Omental fat pad (tissue), 4 donors: ENCODE measurements around the gene SH3GL1. TPM values are rescaled to one million over a fixed set of nuclear protein-coding genes. Genes with fewer than 3 reads are reported as not detected.

ENCODE experiments used
- ATAC-seq: fragments of 150-250 bp; one replicate; pipeline ENCODE4 v1.9.1; 2016; ENCODE audit warnings: mild to moderate bottlenecking, moderate library complexity; ENCODE audit not compliant: low FRiP score
- DNase-seq: peaks from one replicate; pipeline ENCODE4 v3.0.0-alpha.2; 2019; ENCODE audit warnings: low spot score
- CTCF ChIP-seq, 3 donors: fragments of 450-650 bp; IDR thresholded peaks; one replicate each; pipeline ENCODE4 v1.5.1; 2016 to 2017; ENCODE audit warnings: antibody characterized with exemption in 3 of 3, mild to moderate bottlenecking in 3 of 3, moderate library complexity in 2 of 3
- total RNA-seq, 4 donors: library from RNA; depleted of rRNA; stranded (reverse); fragments of >200 nt; gene quantifications; one replicate each; pipeline ENCODE4 v1.1.0, GENCODE V29; 2016

Gene SH3GL1
- total RNA-seq, 4 donors from 2014 or later = 38.0 to 54.9 (median 48.2) TPM

- DNase-seq (no peak), ATAC-seq (no peak)
- TF ChIP-seq CTCF (IDR thresholded peaks at IDR 0.05) = no peak
Observed at GRCh38 chr19:4345342-4346019, 54.9 kb downstream of the SH3GL1 start.

- peak; percentile 84 for DNase-seq
- TF ChIP-seq CTCF (IDR thresholded peaks at IDR 0.05) = no peak
- peak; percentile 84 for ATAC-seq
Observed at GRCh38 chr19:4343370-4344307, 56.7 kb downstream of the SH3GL1 start, which contains the start of gene MPND. Gene MPND (plus strand): TSS chr19:4343562. CDS start chr19:4343594, 32 bp downstream.

GRCh38 chr19:4342615-4343369 lies 57.6 kb downstream of the SH3GL1 start:
- peak; percentile 73 for DNase-seq
- ATAC-seq = peak; percentile 95
- TF ChIP-seq CTCF (IDR thresholded peaks at IDR 0.05) = no peak

- DNase-seq = no peak
- no peak for TF ChIP-seq CTCF (IDR thresholded peaks at IDR 0.05)
- peak; percentile 29 for ATAC-seq
Observed at GRCh38 chr19:4342314-4342614, 58.1 kb downstream of the SH3GL1 start.

- ATAC-seq (peak; percentile 8), DNase-seq (no peak)
- TF ChIP-seq CTCF (IDR thresholded peaks at IDR 0.05) = no peak
Observed at GRCh38 chr19:4338441-4339355, 61.6 kb downstream of the SH3GL1 start, which contains the start of gene STAP2. Gene STAP2 (minus strand): TSS chr19:4338827. CDS start chr19:4338753, 74 bp downstream.

GRCh38 chr19:4337906-4338440 lies 62.4 kb downstream of the SH3GL1 start:
- no peak for TF ChIP-seq CTCF (IDR thresholded peaks at IDR 0.05)
- DNase-seq (no peak), ATAC-seq (no peak)
